Raji (cell line): ENCODE results near the gene SLC19A1.

Experiments used
- POLR2A ChIP-seq: IDR thresholded peaks from 2 replicates; pipeline ENCODE4 v1.6.1; 2011; ENCODE audit warnings: low read depth, low read length, control low read depth; ENCODE audit not compliant: insufficient read depth

Gene SLC19A1

DNA sequence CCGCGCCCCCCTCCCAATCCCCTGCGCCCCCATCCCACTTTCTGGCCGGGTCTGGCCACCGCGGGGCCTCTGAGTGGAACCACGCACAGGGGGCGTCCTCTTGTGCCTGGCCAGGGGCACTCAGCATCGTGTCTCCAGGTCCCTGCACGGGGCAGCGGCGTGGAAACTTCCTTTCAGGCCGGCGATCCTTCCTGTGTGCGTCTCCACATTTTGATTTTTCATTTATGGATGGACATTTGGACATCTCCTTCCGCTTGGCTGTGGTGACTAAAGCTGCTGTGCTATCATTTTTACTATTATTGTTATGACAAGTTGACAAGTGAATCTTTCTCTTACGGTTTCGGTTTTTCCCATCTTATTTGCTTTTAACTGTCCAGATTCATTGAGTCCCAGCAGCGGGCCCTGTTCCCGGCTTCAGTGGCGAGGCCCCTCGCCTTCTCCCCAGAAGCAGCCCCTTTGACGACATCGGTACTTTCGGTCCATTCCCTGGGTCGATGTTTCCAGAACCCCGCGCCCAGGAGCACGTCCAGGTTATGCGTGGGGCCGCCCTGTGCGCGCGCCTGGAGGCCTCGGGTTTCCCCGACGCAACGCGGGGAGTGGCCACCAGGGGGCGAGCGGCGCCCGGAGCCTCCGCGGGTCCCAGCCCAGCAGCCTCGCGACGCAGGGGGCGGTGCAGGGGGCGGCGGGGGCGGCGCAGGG, 12.4 kb upstream of the SLC19A1 start:
- TF ChIP-seq POLR2A, result no peak

DNA sequence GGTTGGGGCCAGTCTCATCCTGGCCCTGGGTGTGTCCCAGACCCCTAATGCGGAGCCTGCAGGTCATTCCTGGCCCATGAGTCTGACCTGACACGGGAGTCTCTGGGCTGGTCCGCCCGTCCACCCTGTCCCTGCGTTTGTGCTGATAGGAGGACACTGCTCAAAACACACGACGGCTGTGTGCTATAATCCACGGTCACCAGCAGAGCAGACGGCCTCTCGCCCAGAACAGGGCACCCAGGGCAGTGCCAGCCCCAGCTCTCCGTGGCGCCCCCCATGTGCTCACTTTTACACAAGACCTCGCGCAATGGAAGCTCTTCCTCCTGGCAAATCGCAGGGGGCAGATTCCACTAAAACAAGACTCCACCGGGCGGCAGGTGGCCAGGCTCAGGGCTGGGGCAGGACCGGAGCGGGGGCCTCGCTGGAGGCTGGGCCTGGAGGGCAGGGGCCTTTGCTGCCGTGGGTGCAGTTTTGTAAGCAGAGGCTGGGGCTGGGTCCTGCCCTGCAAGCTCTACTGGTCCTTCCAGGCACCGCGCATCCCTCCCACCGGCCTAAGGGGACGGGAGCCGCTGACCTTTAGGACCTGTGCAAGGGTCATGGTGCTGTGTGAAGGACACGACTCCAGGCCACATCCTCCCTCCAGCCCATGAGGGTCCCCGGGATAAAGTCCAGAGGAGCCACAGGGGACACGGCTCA, 10.6 kb upstream of the SLC19A1 start:
- TF ChIP-seq POLR2A, result no peak

DNA sequence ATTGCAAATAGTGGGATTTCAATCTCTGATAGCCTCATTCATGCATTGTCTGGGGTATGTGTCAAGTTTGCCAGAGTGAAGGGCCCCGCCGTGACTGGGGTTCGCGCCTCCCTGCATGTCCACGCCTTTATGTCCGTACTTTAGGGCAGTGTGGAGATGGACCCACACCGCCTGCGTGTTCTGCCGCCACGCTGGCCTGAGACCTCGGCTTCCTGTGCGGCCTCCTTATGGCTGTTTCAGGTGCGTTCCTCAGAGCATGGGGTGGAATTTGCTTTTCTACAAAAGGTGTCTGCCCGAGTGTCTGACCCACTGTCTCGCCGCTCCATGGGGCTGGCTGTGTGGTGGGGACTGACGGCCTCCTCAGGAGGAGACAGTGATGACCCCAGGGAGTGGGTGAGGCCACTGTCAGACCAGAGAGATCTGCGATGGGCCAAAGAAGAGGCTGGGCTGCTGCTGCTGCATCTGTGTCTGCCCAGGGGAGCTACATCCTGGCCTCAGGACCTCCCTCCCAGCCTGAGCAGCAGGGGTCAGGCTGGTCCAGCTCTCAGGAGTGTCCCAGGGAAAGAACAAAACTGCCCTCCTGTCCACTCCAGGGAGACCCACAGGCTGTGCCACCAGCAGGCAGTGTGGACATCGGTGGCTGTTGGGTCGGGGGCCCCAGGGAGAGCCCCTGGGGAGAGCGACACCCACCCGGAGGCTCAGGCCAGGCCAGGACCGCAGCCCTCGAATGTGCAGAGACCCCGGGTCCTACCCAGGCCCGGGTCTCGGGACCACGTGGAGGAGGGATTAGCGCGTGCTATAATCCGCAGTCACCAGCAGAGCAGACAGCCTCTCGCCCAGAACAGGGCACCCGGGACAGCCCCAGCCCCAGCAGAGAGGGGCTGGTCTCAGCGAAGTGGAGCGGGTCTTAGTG, 9.8 kb upstream of the SLC19A1 start:
- no peak for TF ChIP-seq POLR2A

DNA sequence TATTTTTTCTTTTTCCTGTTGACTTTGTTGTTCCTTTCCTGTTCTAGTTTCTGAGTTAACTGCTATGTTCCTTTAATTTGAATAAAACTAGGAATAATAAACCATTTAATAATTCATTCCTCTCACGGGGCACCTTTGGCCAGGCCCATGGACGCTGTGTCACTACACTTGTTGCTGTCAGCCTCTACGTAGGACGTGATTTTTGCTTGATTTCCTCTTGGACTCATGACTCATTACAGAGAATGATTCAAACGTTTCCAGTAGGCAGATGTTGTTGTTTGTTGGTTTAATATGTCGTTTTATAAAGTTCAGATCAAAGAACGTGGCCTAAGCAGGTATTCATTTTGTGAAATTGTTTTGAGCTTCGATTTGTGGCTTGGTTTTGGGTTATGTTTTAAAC, 9.1 kb upstream of the SLC19A1 start:
- TF ChIP-seq POLR2A, result no peak

DNA sequence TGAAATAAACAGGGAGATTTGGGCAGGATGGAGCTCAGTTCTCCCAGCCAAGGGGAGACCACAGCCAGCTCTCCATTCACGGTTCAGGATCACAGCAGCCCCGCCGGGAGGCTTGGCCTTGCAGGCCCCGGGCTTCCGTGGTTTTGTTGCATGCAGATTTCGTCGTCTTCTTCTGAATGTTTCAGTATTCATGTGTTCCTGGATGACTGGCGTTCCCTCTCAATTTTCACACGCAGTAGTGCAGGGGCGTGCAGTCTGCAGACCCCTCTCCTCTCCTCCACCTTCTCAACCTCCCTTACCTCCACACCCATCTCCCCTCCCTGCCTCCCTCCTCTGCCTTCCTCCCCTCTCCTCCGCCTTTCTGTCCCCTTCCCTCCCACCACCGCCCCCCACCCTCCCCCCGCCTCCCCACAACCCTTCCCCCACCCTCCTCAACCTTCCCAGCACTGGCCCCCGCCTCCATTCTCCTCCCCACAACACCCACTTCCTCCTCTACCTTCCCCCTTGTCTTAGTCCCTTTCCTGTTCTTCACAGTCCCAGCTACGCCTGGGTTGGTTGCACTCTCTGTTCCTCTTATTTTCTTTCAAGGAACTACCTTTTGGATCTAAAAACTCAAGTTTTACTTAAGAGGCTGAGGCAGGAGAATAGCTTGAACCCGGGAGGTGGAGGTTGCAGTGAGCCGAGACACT, 8.4 kb upstream of the SLC19A1 start:
- TF ChIP-seq POLR2A, result no peak

DNA sequence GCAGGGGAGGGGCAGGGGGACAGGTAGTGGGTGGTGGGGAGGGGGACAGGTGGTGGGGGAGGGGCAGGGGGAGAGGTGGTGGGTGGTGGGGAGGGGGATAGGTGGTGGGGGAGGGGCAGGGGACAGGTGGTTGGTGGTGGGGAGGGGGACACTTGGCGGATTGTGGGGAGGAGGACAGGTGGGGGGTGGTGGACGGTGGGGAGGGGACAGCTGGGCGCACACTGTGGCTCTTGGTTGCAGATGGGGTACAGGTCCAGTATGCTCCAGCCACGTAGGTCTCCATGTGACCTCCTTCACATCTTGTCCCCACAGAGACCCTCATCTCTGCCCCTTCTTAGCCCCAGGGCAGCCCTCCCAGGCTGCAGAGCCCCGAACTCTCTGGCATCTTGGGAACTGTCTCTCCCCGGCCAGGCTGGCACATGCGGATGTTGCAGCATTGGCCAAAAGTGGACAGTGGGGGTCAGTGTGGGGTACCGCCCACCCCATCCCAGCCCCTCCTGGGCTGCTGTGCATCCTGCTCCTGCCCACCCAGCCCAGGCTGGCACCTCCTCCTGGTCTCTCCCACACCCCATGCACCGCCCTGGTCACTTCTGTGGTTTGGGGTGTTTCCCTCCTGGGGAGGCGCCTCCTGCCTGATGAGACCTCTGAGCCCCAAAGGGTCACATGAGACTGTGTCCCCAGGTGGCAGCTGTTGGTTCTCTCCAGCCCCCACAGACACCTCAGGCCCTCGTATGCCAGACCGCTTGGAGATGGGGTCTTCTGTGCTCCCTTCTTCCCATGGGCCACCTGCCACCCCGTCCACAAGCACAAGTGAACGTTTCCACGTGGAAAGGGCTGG, 7.6 kb upstream of the SLC19A1 start:
- no peak for TF ChIP-seq POLR2A

DNA sequence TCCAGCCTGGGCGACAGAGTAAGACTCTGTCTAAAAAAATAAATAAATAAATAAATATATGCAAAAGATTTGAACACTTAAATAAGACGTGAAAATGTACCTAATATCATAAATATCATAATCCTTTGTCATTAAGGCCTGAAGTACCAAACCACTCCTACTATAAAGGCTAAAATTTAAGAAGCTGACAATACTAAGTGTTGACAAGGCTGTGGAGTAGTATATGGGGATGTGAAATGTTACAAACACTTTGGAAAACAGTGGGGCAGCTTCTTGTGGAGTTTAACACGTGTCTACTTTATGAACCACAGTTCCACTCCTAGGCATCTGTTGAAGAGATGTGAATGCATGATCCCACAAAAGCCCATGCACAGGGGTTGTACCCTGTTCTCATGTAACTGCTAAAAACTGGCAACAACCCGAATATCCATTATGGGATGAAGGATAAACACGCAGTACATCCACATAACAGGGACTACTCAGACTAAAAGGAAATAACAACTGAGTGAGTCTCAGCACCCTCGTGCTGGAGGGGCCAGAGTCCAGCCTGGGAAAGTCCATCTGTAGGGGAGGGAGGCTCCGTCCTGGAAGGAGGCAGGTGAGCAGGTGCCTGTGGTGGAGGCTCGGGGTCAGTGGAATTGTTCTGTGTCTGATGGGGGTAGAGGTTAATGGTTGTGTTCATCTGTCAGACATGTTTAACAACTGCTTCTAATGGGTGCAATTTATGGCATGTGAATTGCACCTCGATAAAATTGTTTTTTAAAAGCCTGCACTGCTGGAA, 6.7 kb upstream of the SLC19A1 start:
- TF ChIP-seq POLR2A, result no peak

DNA sequence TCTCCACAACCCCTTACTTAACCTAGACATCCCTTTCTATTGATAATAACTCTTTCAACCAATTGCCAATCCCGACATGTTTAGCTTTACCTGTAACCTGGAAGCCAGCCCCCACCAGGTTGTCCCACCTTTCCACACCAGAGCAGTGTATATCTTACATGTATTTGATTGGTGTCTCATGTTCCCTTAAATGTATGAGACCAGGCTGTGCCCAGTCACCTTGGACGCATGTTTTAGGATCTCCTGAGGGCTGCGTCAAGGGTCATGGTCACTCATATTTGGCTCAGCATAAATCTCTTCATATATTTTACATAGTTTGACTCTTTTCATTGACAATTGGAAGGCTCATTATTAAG, 5.3 kb upstream of the SLC19A1 start:
- no peak for TF ChIP-seq POLR2A

DNA sequence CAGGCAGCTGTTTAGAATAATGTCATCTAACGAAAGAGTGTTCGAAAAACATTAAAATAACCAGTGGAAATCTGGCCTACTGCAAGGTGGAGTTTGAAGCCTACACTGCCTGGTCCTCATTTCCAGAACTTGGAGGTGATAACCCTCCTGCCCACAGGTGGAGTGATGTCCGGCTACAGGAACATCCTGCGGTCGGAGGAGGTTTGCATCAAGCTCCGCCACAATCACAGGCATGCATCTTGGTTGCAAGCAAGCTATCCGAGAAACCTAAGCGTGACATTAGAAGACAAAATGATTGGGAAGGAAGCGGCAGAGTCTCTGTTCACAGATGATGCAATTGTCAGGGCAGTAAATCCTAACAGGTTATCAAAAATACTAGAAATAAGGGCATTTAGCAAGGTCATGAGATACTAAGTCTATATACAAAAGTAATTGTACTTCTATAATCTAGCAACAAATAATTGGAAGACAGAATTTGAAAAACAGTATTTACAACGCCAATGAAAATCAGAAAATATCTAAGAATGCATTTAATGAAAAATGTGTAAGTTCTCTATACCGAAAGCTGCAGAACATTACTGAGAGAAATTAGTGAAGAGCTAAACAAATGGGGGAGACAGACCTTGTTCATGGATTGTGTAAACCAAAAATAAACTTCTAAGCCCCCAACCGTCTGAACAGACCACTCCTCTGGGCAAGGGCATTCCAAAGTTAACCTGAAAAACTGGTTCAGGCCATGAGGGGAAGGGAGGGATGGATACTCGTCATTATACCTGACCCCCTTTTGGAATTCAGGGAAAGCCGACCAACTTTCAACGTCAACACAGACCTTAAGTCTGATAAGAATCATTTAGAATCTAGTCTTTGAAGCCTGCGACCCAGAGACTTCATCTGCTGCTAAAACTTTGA, 4.7 kb upstream of the SLC19A1 start:
- no peak for TF ChIP-seq POLR2A

DNA sequence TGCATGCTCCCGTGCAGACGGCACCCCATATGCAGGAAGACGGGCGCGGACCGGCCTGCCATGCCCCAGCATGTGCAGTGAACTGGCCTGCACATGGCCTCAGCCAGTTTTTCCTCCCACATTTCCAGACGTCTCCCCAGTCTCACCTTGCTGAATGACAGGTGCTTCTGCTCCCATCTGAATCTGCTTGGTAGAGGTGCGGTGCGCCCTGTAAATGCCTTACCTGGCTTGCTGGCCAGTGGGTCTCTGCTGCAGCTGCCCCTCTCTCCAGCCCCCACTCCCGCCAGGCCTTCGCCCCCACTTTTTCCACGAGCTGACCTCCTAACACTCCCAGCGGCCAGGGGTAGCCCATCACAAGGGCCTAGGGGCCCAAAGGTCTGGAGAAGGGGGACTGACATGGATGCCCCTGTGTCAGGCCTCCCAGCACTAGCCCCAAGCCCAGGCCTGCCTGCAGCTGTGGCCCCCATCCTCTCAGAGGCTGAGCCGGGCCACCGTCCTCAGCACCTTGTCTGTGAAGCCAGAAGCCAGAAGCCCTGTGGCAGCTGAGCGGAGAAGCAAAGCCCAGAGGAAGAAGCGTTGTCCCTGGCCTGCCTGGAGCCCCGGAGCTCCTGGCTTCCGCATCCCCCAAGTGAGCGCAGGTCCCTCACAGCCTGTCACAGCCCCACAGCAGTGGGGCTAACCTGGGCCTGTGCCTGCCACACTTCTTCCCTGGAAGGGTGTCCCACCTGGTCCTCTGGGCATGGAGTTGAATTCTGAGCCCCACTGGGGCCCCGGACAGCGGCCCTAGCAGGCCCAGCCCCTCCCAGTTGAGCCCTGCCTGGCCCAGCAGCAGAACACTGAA, 3.7 kb upstream of the SLC19A1 start:
- no peak for TF ChIP-seq POLR2A

DNA sequence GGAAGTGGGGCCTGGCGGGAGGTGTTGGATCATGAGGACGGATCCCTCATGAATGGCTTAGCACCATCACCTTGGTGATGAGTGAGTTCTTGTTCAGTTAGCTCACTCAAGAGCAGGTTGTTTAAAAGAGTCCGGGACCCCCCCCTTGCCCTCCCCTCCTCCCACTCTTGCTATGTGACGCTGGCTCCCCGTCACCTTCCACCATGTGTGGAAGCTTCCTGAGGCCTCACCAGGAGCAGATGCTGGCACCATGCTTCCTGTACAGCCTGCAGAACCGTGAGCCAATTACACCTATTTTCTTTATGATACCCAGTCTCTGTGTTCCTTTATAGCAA, 3.0 kb upstream of the SLC19A1 start:
- no peak for TF ChIP-seq POLR2A
